H1 (cell line): Measurements from ENCODE around the gene LECT2. TPM values are rescaled to one million over a fixed set of nuclear protein-coding genes. Genes with fewer than 3 reads are reported as not detected.

ENCODE experiments used
- CTCF ChIA-PET: fragments of 300-600 bp; sonication (Branson Sonifier 250); formaldehyde crosslinking; loops from one replicate; lab custom pipeline; 2021; ENCODE audit not compliant: partially characterized antibody; lab: Charles Lee
- POLR2A ChIA-PET: fragments of 300-600 bp; sonication (Branson Sonifier 250); formaldehyde crosslinking; loops from one replicate; lab custom pipeline; 2021; ENCODE audit warnings: inconsistent platforms; ENCODE audit not compliant: partially characterized antibody; lab: Charles Lee
- DNase-seq, 2 experiments: peaks; one replicate each; pipeline versions ENCODE4 v3.0.0 to v3.0.0-alpha.2; 2010 to 2022; ENCODE audit warnings: low spot score in 2 of 2, low read depth in 1 of 2, mixed read lengths in 1 of 2
- FAIRE-seq: peaks from 2 replicates; lab custom pipeline; 2011; peaks lifted over from hg19 to GRCh38; lab: Jason Lieb, UNC
- H2AFZ ChIP-seq: 2 replicates; pipeline ENCODE4 v1.8.1; 2012; ENCODE audit warnings: low read length, inconsistent platforms
- H2AK5ac ChIP-seq: 2 replicates; pipeline ENCODE4 v1.6.1; 2013; ENCODE audit warnings: low read depth, low read length
- H2BK120ac ChIP-seq: replicated peaks from 2 replicates; pipeline ENCODE3; 2013; ENCODE audit warnings: low read depth, low read length, inconsistent platforms
- H2BK12ac ChIP-seq: 2 replicates; pipeline ENCODE4 v1.6.1; 2013; ENCODE audit warnings: low read depth, low read length
- H2BK15ac ChIP-seq: 2 replicates; pipeline ENCODE4 v1.6.1; 2013; ENCODE audit warnings: low read length
- H2BK20ac ChIP-seq: 2 replicates; pipeline ENCODE4 v1.6.1; 2013; ENCODE audit warnings: low read length
- H2BK5ac ChIP-seq: 2 replicates; pipeline ENCODE4 v1.6.1; 2013; ENCODE audit warnings: low read depth, low read length
- H3K14ac ChIP-seq: 2 replicates; pipeline ENCODE4 v1.6.1; 2013; ENCODE audit warnings: inconsistent platforms; ENCODE audit not compliant: insufficient read length
- H3K18ac ChIP-seq: 2 replicates; pipeline ENCODE4 v1.6.1; 2013; ENCODE audit warnings: low read length; ENCODE audit errors: extremely low read depth
- H3K23ac ChIP-seq: 2 replicates; pipeline ENCODE4 v1.6.1; 2013; ENCODE audit warnings: inconsistent platforms; ENCODE audit not compliant: insufficient read length
- H3K23me2 ChIP-seq: 2 replicates; pipeline ENCODE4 v1.6.1; 2013; ENCODE audit warnings: low read depth, low read length
- H3K27ac ChIP-seq: 2 replicates; pipeline ENCODE4 v1.6.1; 2011; ENCODE audit warnings: low read depth, low read length, inconsistent platforms
- H3K27me3 ChIP-seq, 4 experiments: replicated peaks in 1 of 4; 1 replicate in 1 of 4; 2 replicates in 3 of 4; pipeline versions ENCODE4 v1.6.1 to v1.8.1; 2011 to 2013; ENCODE audit warnings: low read length in 3 of 4, mild to moderate bottlenecking in 3 of 4, inconsistent platforms in 2 of 4, mixed read lengths in 2 of 4, moderate library complexity in 1 of 4; ENCODE audit not compliant: control insufficient read depth in 3 of 4, insufficient read depth in 3 of 4; ENCODE audit errors: extremely low read depth in 1 of 4
- H3K36me3 ChIP-seq, 4 experiments: 2 replicates each; pipeline versions ENCODE4 v1.6.1 to v1.8.1; 2011 to 2013; ENCODE audit warnings: mild to moderate bottlenecking in 4 of 4, low read length in 3 of 4, moderate library complexity in 2 of 4, control low read depth in 1 of 4, inconsistent platforms in 1 of 4; ENCODE audit not compliant: insufficient read depth in 4 of 4, control insufficient read depth in 2 of 4
- H3K4ac ChIP-seq: replicated peaks from 2 replicates; pipeline ENCODE3; 2013; ENCODE audit warnings: low read length, low read depth, mixed read lengths, inconsistent platforms; ENCODE audit not compliant: insufficient read length
- H3K4me1 ChIP-seq, 4 experiments: replicated peaks in 1 of 4; 1 replicate in 1 of 4; 2 replicates in 3 of 4; pipeline versions ENCODE4 v1.6.1 to v1.8.1; 2011 to 2013; ENCODE audit warnings: low read length in 3 of 4, inconsistent platforms in 2 of 4, mixed read lengths in 1 of 4; ENCODE audit not compliant: insufficient read depth in 4 of 4, control insufficient read depth in 3 of 4
- H3K4me2 ChIP-seq, 2 experiments: 2 replicates each; pipeline versions ENCODE4 v1.6.1 to v1.8.1; 2011 to 2013; ENCODE audit warnings: low read depth in 2 of 2, low read length in 2 of 2, control low read depth in 1 of 2, inconsistent platforms in 1 of 2, mild to moderate bottlenecking in 1 of 2; ENCODE audit not compliant: insufficient read depth in 1 of 2
- H3K4me3 ChIP-seq, 4 experiments: fragments of 200-600, 300-600 bp in 1 of 4; sonication (generic), shearing (Covaris generic), sonication (Bioruptor Twin) in 1 of 4; 2 replicates each; pipeline versions ENCODE4 v1.5.1 to v1.8.1; 2011 to 2016; ENCODE audit warnings: low read length in 4 of 4, low read depth in 3 of 4, control low read depth in 2 of 4, inconsistent platforms in 2 of 4, mild to moderate bottlenecking in 2 of 4, mixed read lengths in 1 of 4, moderate library complexity in 1 of 4; ENCODE audit not compliant: insufficient read depth in 2 of 4; ENCODE audit errors: extremely low read depth in 1 of 4
- H3K56ac ChIP-seq: replicated peaks from 2 replicates; pipeline ENCODE3; 2013; ENCODE audit warnings: low read depth, mild to moderate bottlenecking, mixed read lengths, low read length, inconsistent platforms; ENCODE audit not compliant: insufficient read length
- H3K79me1 ChIP-seq: 2 replicates; pipeline ENCODE4 v1.6.1; 2013; ENCODE audit warnings: low read depth, low read length, control low read depth
- H3K79me2 ChIP-seq, 2 experiments: 2 replicates each; pipeline versions ENCODE4 v1.6.1 to v1.8.1; 2012 to 2013; ENCODE audit warnings: low read length in 2 of 2, mild to moderate bottlenecking in 2 of 2, inconsistent platforms in 1 of 2; ENCODE audit not compliant: insufficient read depth in 2 of 2, control insufficient read depth in 1 of 2
- H3K9ac ChIP-seq, 4 experiments: replicated peaks in 1 of 4; 1 replicate in 1 of 4; 2 replicates in 3 of 4; pipeline versions ENCODE4 v1.6.1 to v1.8.1; 2011 to 2013; ENCODE audit warnings: low read depth in 3 of 4, low read length in 3 of 4, control low read depth in 2 of 4, mild to moderate bottlenecking in 2 of 4, moderate library complexity in 2 of 4, inconsistent platforms in 1 of 4; ENCODE audit errors: extremely low read depth in 1 of 4
- H3K9me3 ChIP-seq, 2 experiments: 2 replicates each; pipeline versions ENCODE4 v1.6.1 to v1.8.1; 2012 to 2013; ENCODE audit warnings: mild to moderate bottlenecking in 2 of 2, moderate library complexity in 2 of 2, control low read depth in 1 of 2, inconsistent platforms in 1 of 2, low read depth in 1 of 2, low read length in 1 of 2, mixed read lengths in 1 of 2; ENCODE audit not compliant: insufficient read depth in 2 of 2
- H4K20me1 ChIP-seq, 2 experiments: replicated peaks in 1 of 2; 2 replicates each; pipeline versions ENCODE3 to v1.8.1; 2011 to 2013; ENCODE audit warnings: inconsistent platforms in 2 of 2, low read length in 2 of 2, mild to moderate bottlenecking in 1 of 2; ENCODE audit not compliant: insufficient read depth in 2 of 2, control insufficient read depth in 1 of 2
- H4K5ac ChIP-seq: 2 replicates; pipeline ENCODE4 v1.6.1; 2013; ENCODE audit warnings: low read length, low read depth, mixed read lengths, inconsistent platforms; ENCODE audit not compliant: insufficient read length
- H4K8ac ChIP-seq: 2 replicates; pipeline ENCODE4 v1.8.0; 2013; ENCODE audit warnings: mild to moderate bottlenecking, moderate library complexity, low read length, inconsistent platforms; ENCODE audit not compliant: insufficient read depth; ENCODE audit errors: extremely low read depth
- H4K91ac ChIP-seq: replicated peaks from 2 replicates; pipeline ENCODE3; 2013; ENCODE audit warnings: low read length, mixed read lengths, inconsistent platforms; ENCODE audit not compliant: insufficient read length
- BACH1 ChIP-seq: IDR thresholded peaks from 2 replicates; pipeline ENCODE4 v1.6.1; 2012; ENCODE audit warnings: low read length, improper control_type of control experiment
- CHD2 ChIP-seq: IDR thresholded peaks from 2 replicates; pipeline ENCODE4 v1.6.1; 2012; ENCODE audit warnings: low read length, improper control_type of control experiment
- CREB1 ChIP-seq: IDR thresholded peaks from 2 replicates; pipeline ENCODE4 v1.6.1; 2012; ENCODE audit warnings: inconsistent platforms
- KDM1A ChIP-seq: fragments of 200-600, 300-600 bp; sonication (generic); IDR thresholded peaks from 2 replicates; pipeline ENCODE4 v1.7.1; 2016; ENCODE audit warnings: mild to moderate bottlenecking, low read length, borderline replicate concordance
- RNF2 ChIP-seq: fragments of 200-900, 300-1000 bp; sonication (generic); IDR thresholded peaks from 2 replicates; pipeline ENCODE4 v1.7.1; 2016; ENCODE audit warnings: borderline replicate concordance, low read depth, mild to moderate bottlenecking, antibody characterized with exemption, low read length; ENCODE audit not compliant: poor library complexity, severe bottlenecking; ENCODE audit errors: missing control alignments
- RXRA ChIP-seq: IDR thresholded peaks from 2 replicates; pipeline ENCODE4 v1.6.1; 2011; ENCODE audit warnings: low read depth, mild to moderate bottlenecking, low read length, moderate library complexity; ENCODE audit not compliant: insufficient read depth
- SP2 ChIP-seq: IDR thresholded peaks from 2 replicates; pipeline ENCODE4 v1.6.1; 2012; ENCODE audit warnings: mild to moderate bottlenecking, low read length, inconsistent platforms
- SUZ12 ChIP-seq: fragments of 200-600 bp; sonication (generic); IDR thresholded peaks from 2 replicates; pipeline ENCODE4 v1.6.1; 2012; ENCODE audit warnings: mild to moderate bottlenecking, inconsistent platforms, low read length, moderate library complexity, mixed read lengths
- TEAD4 ChIP-seq: IDR thresholded peaks from 2 replicates; pipeline ENCODE4 v1.6.1; 2012; ENCODE audit warnings: low read depth, low read length, inconsistent platforms, mixed read lengths
- WGBS, 2 experiments: shearing (Covaris generic) in 1 of 2; methylation state at CpG; one replicate each; pipeline versions ENCODE4 v1.1.6 to v1.1.7; 2013 to 2015; ENCODE audit warnings: low lambda C conversion rate in 2 of 2, mixed read lengths in 2 of 2, inconsistent platforms in 1 of 2, low coverage in 1 of 2, missing lambda C conversion rate in 1 of 2; ENCODE audit not compliant: insufficient replicate concordance in 2 of 2, insufficient coverage in 1 of 2, insufficient read length in 1 of 2; ENCODE audit errors: extremely low coverage in 1 of 2, missing lambda C conversion rate in 1 of 2; 5-methylcytosine and 5-hydroxymethylcytosine counted together
- polyA plus RNA-seq, 7 experiments: library from polyadenylated mRNA; depleted of rRNA in 3 of 7; stranded (reverse) in 5 of 7; unstranded in 2 of 7; fragments of >200 nt in 5 of 7; fragments of 200-250 nt in 2 of 7; gene quantifications; 1 replicate in 5 of 7; 2 replicates in 1 of 7; 4 replicates in 1 of 7; pipeline versions ENCODE4 v1.2.1 to v1.2.3, GENCODE V29; 2011 to 2013; ENCODE audit warnings: missing spikeins in 2 of 7, mixed read lengths in 2 of 7
- total RNA-seq: library from RNA; stranded (reverse); fragmentation: NEBNext Ultra II Directional; extraction: Animal tissue kit (Norgen Biotek cat#: 25700); gene quantifications from 2 replicates; pipeline ENCODE4 v1.2.1, GENCODE V29; 2021
- TF ChIP-seq, protein P1 (sequence below): IDR thresholded peaks from 2 replicates; pipeline ENCODE4 v1.6.1; 2012; ENCODE audit warnings: inconsistent platforms

Gene LECT2
- total and polyA plus RNA-seq, 2 of the 8 experiments (the other 6 are each of a cell fraction or from before 2014, with no cell fraction given): not detected

DNA sequence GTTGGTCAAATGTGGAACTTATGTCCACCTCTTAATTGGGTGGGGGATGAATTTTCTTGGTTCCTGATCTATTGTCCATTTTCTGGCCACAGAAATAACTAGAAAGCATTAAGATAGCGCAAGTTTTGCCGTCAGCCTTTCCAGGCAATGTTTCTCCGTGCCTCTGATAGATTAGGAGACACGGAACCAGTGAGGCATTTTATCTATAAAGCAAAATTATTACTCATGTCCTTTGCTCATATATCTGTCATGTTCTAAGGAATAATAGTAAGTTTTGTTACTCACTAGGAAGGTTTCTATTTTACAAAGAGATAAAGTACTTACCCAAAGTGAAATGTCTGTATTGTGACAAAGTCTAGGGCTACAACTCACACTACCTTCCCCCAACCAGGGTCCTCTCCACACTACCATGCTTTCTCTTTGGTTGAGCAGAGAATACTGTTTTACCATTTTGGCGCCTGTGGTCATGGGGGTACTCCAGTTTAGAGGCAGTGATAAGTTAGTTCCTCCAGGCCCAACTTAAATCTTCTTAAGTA, 39.2 kb downstream of the LECT2 start:
- Histone ChIP-seq H3K4ac (no peak overlapping the region), H3K79me2 (no peaks in the 10 kb centered on the region), H4K8ac (no peak overlapping the region), H3K14ac (no peak overlapping the region), H2BK15ac (no peak overlapping the region), H3K4me3 (no peak overlapping the region), H3K4me1 (no peaks in the 10 kb centered on the region), H2BK120ac (no peak overlapping the region), H3K79me1 (no peaks in the 10 kb centered on the region), H3K4me2 (no peak overlapping the region), H4K5ac (no peak overlapping the region), H2BK12ac (no peak overlapping the region), H3K23me2 (no peaks in the 10 kb centered on the region), H3K56ac (no peak overlapping the region), H3K36me3 (no peaks in the 10 kb centered on the region), H3K23ac (no peak overlapping the region), H2BK5ac (no peak overlapping the region)
- DNase-seq: no peak
- no peak for FAIRE-seq
- POLR2A ChIA-PET: no interaction called here
- WGBS, 2 experiments: 91% methylated on average over 5 of the region's 5 CpGs; no CpG with 5 or more reads in 1 of the 2 experiments
- no peak for TF ChIP-seq RNF2
- TF ChIP-seq BACH1: no peak
- no peak for TF ChIP-seq TEAD4
- no peak for TF ChIP-seq SUZ12
- TF ChIP-seq CHD2: no peak
- TF ChIP-seq, protein P1, sequence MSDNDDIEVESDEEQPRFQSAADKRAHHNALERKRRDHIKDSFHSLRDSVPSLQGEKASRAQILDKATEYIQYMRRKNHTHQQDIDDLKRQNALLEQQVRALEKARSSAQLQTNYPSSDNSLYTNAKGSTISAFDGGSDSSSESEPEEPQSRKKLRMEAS: no peak
- no peak for TF ChIP-seq KDM1A
- TF ChIP-seq CREB1: no peak
- no peak for TF ChIP-seq RXRA
- TF ChIP-seq SP2: no peak
- TF ChIP-seq, all 59 proteins: peak for 0
- Histone ChIP-seq H3K18ac (no peak overlapping the region), H3K9me3 (no peaks in the 10 kb centered on the region), H2BK20ac (no peak overlapping the region), H3K27me3 (peaks cover 0 to 1% (median 0%) of the 10 kb centered on the region in 4 experiments; a peak in 3 of 7 replicates), H2AFZ (no peak overlapping the region), H4K20me1 (no peaks in the 10 kb centered on the region), H4K91ac (no peak overlapping the region), H2AK5ac (no peak overlapping the region), H3K9ac (no peak overlapping the region), H3K27ac (no peak overlapping the region)
- CTCF ChIA-PET: interaction anchor here (0.8 to 1.1 kb wide), 2 partner anchors 62 to 139 kb away, joined by 3 to 4 read pairs; no protein-coding TSS in a partner anchor
